Activated naive CD4-positive, alpha-beta T cell treated with Interleukin-2 at 50 U/mL for 16 hours (primary cell): ENCODE data around the gene FAM210A.

Source experiments
- DNase-seq: peaks from one replicate; pipeline ENCODE4 v3.0.0-alpha.2; 2020

Gene FAM210A

GRCh38 chr18:13643261-13643751, 83.1 kb downstream of the FAM210A start:
- no peak for DNase-seq

- DNase-seq, result no peak
Measured at GRCh38 chr18:13642440-13642827, 83.9 kb downstream of the FAM210A start.

GRCh38 chr18:13641551-13642439, 84.6 kb downstream of the FAM210A start:
- DNase-seq, result no peak

GRCh38 chr18:13640266-13640860, 86.0 kb downstream of the FAM210A start:
- DNase-seq, result no peak

- DNase-seq, result no peak
Measured at GRCh38 chr18:13638719-13639595, 87.4 kb downstream of the FAM210A start.

GRCh38 chr18:13635046-13635445, 91.3 kb downstream of the FAM210A start:
- DNase-seq, result no peak

- DNase-seq, result no peak
Measured at GRCh38 chr18:13633700-13634099, 92.7 kb downstream of the FAM210A start.

GRCh38 chr18:13630716-13631268, 95.6 kb downstream of the FAM210A start:
- DNase-seq, result no peak

GRCh38 chr18:13629841-13630715, 96.3 kb downstream of the FAM210A start:
- peak; percentile 49 for DNase-seq

- no peak for DNase-seq
Measured at GRCh38 chr18:13628211-13628610, 98.1 kb downstream of the FAM210A start.

GRCh38 chr18:13627639-13628038, 98.7 kb downstream of the FAM210A start:
- DNase-seq, result no peak

GRCh38 chr18:13626544-13626908, 99.8 kb downstream of the FAM210A start:
- DNase-seq, result no peak

- no peak for DNase-seq
Measured at GRCh38 chr18:13625843-13626543, 100.4 kb downstream of the FAM210A start.

GRCh38 chr18:13625355-13625754, 101.0 kb downstream of the FAM210A start:
- no peak for DNase-seq

GRCh38 chr18:13624563-13625237, 101.7 kb downstream of the FAM210A start:
- DNase-seq, result no peak

GRCh38 chr18:13623871-13624270, 102.5 kb downstream of the FAM210A start:
- DNase-seq, result no peak

GRCh38 chr18:13623348-13623747, 103.0 kb downstream of the FAM210A start:
- no peak for DNase-seq

- DNase-seq, result no peak
Measured at GRCh38 chr18:13622751-13623150, 103.6 kb downstream of the FAM210A start.

GRCh38 chr18:13621886-13622619, 104.3 kb downstream of the FAM210A start:
- no peak for DNase-seq

- no peak for DNase-seq
Measured at GRCh38 chr18:13621446-13621849, 104.9 kb downstream of the FAM210A start.
